Breast epithelium (tissue), 3 donors: ENCODE data around the gene GALM.
"Not testable (repeated sequence)": the region's sequence is repeated elsewhere in the genome, so short reads cannot be mapped to it uniquely, and the experiment has no call there.

Experiments used
- CTCF ChIP-seq, 3 donors: fragments of 450-650 bp; IDR thresholded peaks; one replicate each; pipeline ENCODE4 v1.5.1; 2016 to 2017; ENCODE audit warnings: antibody characterized with exemption in 3 of 3, mild to moderate bottlenecking in 3 of 3, moderate library complexity in 3 of 3
- POLR2A ChIP-seq: fragments of 450-650 bp; IDR thresholded peaks from one replicate; pipeline ENCODE4 v1.6.1; 2016; ENCODE audit warnings: antibody characterized with exemption, mild to moderate bottlenecking, moderate library complexity
- POLR2AphosphoS5 ChIP-seq, 3 donors: sonication (generic); formaldehyde crosslinking; IDR thresholded peaks; one replicate each; pipeline ENCODE4 v1.6.1; 2017; ENCODE audit warnings: antibody characterized with exemption in 3 of 3

GRCh38 chr2:38703336-38703735 is 37.4 kb downstream of the GALM start:
- TF ChIP-seq POLR2A; CTCF (IDR thresholded peaks at IDR 0.05); POLR2AphosphoS5 (IDR thresholded peaks at IDR 0.05): not testable (repeated sequence)
